HUDEP-2 (cell line): ENCODE measurements around the gene EIF1AX.
"Not testable (repeated sequence)": the region's sequence is repeated elsewhere in the genome, so short reads cannot be mapped to it uniquely, and the experiment has no call there.

ENCODE experiments used
- DNase-seq, 76 experiments: peaks; one replicate each; lab custom pipeline; 2025; ENCODE audit not compliant: unreplicated experiment in 76 of 76; lab: John Stamatoyannopoulos, UW

The EIF1AX gene

GRCh38 chrX:20128670-20129069, 13.0 kb downstream of the EIF1AX start:
- DNase-seq, result peak in 68 of 76 experiments; percentile 1 to 77 (median 36)

- DNase-seq, result not testable (repeated sequence)
Observed at GRCh38 chrX:20127440-20127839, 14.2 kb downstream of the EIF1AX start.

- DNase-seq, result not testable (repeated sequence)
Observed at GRCh38 chrX:20126833-20127232, 14.8 kb downstream of the EIF1AX start.

- no peak for DNase-seq
Observed at GRCh38 chrX:20124964-20125363, 16.7 kb downstream of the EIF1AX start.

GRCh38 chrX:20118065-20118824, 23.4 kb downstream of the EIF1AX start:
- DNase-seq, result peak in 13 of 76 experiments; percentile 0 to 25 (median 1)

- DNase-seq, result peak in 2 of 76 experiments; percentile 0 to 5
Observed at GRCh38 chrX:20116577-20117240, 24.9 kb downstream of the EIF1AX start, which contains the start of gene MAP7D2. MAP7D2 (minus strand) TSS chrX:20116907; CDS start chrX:20116879, 28 bp downstream.

GRCh38 chrX:20116087-20116576, 25.5 kb downstream of the EIF1AX start:
- DNase-seq, result no peak

- DNase-seq, result no peak
Observed at GRCh38 chrX:20112022-20112774, 29.4 kb downstream of the EIF1AX start.

GRCh38 chrX:20111271-20111670, 30.4 kb downstream of the EIF1AX start:
- DNase-seq, result no peak

GRCh38 chrX:20101934-20102581, 39.6 kb downstream of the EIF1AX start:
- no peak for DNase-seq

- DNase-seq, result no peak
Observed at GRCh38 chrX:20091499-20091898, 50.1 kb downstream of the EIF1AX start.

GRCh38 chrX:20089845-20090244, 51.8 kb downstream of the EIF1AX start:
- no peak for DNase-seq

- DNase-seq, result no peak
Observed at GRCh38 chrX:20080277-20080676, 61.4 kb downstream of the EIF1AX start.
